HUES6 (cell line): Measurements from ENCODE around the gene EXOC3L4.

Source experiments
- H3K27ac ChIP-seq: 2 replicates; pipeline ENCODE4 v1.7.0; 2013; ENCODE audit warnings: low read depth, mild to moderate bottlenecking, low read length, inconsistent platforms
- H3K27me3 ChIP-seq: 2 replicates; pipeline ENCODE4 v1.6.1; 2013; ENCODE audit warnings: low read length; ENCODE audit not compliant: control insufficient read depth, insufficient read depth
- H3K36me3 ChIP-seq: 2 replicates; pipeline ENCODE4 v1.6.1; 2013; ENCODE audit warnings: low read length; ENCODE audit not compliant: control insufficient read depth, insufficient read depth
- H3K4me1 ChIP-seq: 2 replicates; pipeline ENCODE4 v1.6.1; 2013; ENCODE audit warnings: low read length; ENCODE audit not compliant: control insufficient read depth, insufficient read depth
- H3K4me3 ChIP-seq: 2 replicates; pipeline ENCODE4 v1.5.1; 2013; ENCODE audit warnings: low read depth, low read length
- H3K9ac ChIP-seq: one replicate; pipeline ENCODE4 v1.6.1; 2013; ENCODE audit warnings: mild to moderate bottlenecking, low read length
- H3K9me3 ChIP-seq: 2 replicates; pipeline ENCODE4 v1.6.1; 2013; ENCODE audit warnings: low read depth, low read length; ENCODE audit not compliant: control insufficient read depth, insufficient read depth

The EXOC3L4 gene

GRCh38 chr14:103071544-103072251 is 22.8 kb upstream of the EXOC3L4 start:
- Histone ChIP-seq H3K27ac (no peak overlapping the region), H3K9ac (no peak overlapping the region), H3K9me3 (no peaks in the 10 kb centered on the region), H3K4me3 (no peak overlapping the region), H3K27me3 (peaks cover 7% of the 10 kb centered on the region; the same call in 1 of the 2 replicates), H3K4me1 (peaks cover 8% of the 10 kb centered on the region; the same call in 1 of the 2 replicates), H3K36me3 (no peaks in the 10 kb centered on the region)

GRCh38 chr14:103072595-103073366 is 21.7 kb upstream of the EXOC3L4 start:
- H3K4me1 ChIP-seq = peaks cover 8% of the 10 kb centered on the region; the same call in 1 of the 2 replicates

GRCh38 chr14:103073367-103073875 is 21.1 kb upstream of the EXOC3L4 start:
- H3K4me3 ChIP-seq = no peak overlapping the region
- peaks cover 8% of the 10 kb centered on the region; the same call in 1 of the 2 replicates for H3K4me1 ChIP-seq
- H3K27ac ChIP-seq = no peak overlapping the region
- no peaks in the 10 kb centered on the region for H3K36me3 ChIP-seq
- peaks cover 7% of the 10 kb centered on the region; the same call in 1 of the 2 replicates for H3K27me3 ChIP-seq
- no peaks in the 10 kb centered on the region for H3K9me3 ChIP-seq
- no peak overlapping the region for H3K9ac ChIP-seq

More at GRCh38 chr14:103072595-103073366, 21.7 kb upstream of the EXOC3L4 start:
- H3K36me3 ChIP-seq = no peaks in the 10 kb centered on the region
- H3K9ac ChIP-seq = no peak overlapping the region
- no peak overlapping the region for H3K4me3 ChIP-seq
- no peaks in the 10 kb centered on the region for H3K9me3 ChIP-seq
- H3K27me3 ChIP-seq = peaks cover 7% of the 10 kb centered on the region; the same call in 1 of the 2 replicates
- H3K27ac ChIP-seq = no peak overlapping the region

- Histone ChIP-seq H3K9ac (no peak overlapping the region), H3K27me3 (peaks cover 10% of the 10 kb centered on the region), H3K27ac (no peak overlapping the region), H3K4me3 (no peak overlapping the region), H3K4me1 (peaks cover 8% of the 10 kb centered on the region; the same call in 1 of the 2 replicates), H3K9me3 (no peaks in the 10 kb centered on the region), H3K36me3 (no peaks in the 10 kb centered on the region)
These were observed 20.4 kb upstream of the EXOC3L4 start for GRCh38 chr14:103073876-103074728.

GRCh38 chr14:103074729-103075367 is 19.7 kb upstream of the EXOC3L4 start:
- no peaks in the 10 kb centered on the region for H3K36me3 ChIP-seq
- peaks cover 8% of the 10 kb centered on the region; the same call in 1 of the 2 replicates for H3K4me1 ChIP-seq
- H3K9me3 ChIP-seq = no peaks in the 10 kb centered on the region
- H3K9ac ChIP-seq = peak overlapping the region; percentile 31
- H3K27ac ChIP-seq = no peak overlapping the region
- H3K27me3 ChIP-seq = peaks cover 12% of the 10 kb centered on the region
- peak overlapping the region; percentile 76 for H3K4me3 ChIP-seq

GRCh38 chr14:103078420-103078749 is 16.1 kb upstream of the EXOC3L4 start:
- no peaks in the 10 kb centered on the region for H3K9me3 ChIP-seq
- H3K27ac ChIP-seq = no peak overlapping the region
- peaks cover 42% of the 10 kb centered on the region for H3K27me3 ChIP-seq
- H3K36me3 ChIP-seq = no peaks in the 10 kb centered on the region
- peaks cover 8% of the 10 kb centered on the region; the same call in 1 of the 2 replicates for H3K4me1 ChIP-seq
- no peak overlapping the region for H3K4me3 ChIP-seq
- H3K9ac ChIP-seq = no peak overlapping the region

GRCh38 chr14:103078860-103079587 is 15.5 kb upstream of the EXOC3L4 start:
- H3K4me1 ChIP-seq = peaks cover 8% of the 10 kb centered on the region; the same call in 1 of the 2 replicates
- H3K27me3 ChIP-seq = peaks cover 48% of the 10 kb centered on the region
- H3K4me3 ChIP-seq = no peak overlapping the region
- H3K9ac ChIP-seq = no peak overlapping the region
- no peak overlapping the region for H3K27ac ChIP-seq
- no peaks in the 10 kb centered on the region for H3K36me3 ChIP-seq
- H3K9me3 ChIP-seq = no peaks in the 10 kb centered on the region

- H3K9ac ChIP-seq = no peak overlapping the region
- H3K36me3 ChIP-seq = no peaks in the 10 kb centered on the region
- no peak overlapping the region for H3K4me3 ChIP-seq
- H3K9me3 ChIP-seq = no peaks in the 10 kb centered on the region
- H3K4me1 ChIP-seq = peaks cover 2% of the 10 kb centered on the region; the same call in 1 of the 2 replicates
- H3K27ac ChIP-seq = no peak overlapping the region
- peaks cover 57% of the 10 kb centered on the region for H3K27me3 ChIP-seq
These were observed 12.6 kb upstream of the EXOC3L4 start for GRCh38 chr14:103081951-103082350.

- Histone ChIP-seq H3K9me3 (no peaks in the 10 kb centered on the region), H3K4me3 (peak within 1 kb of the TSS; percentile 47), H3K4me1 (peaks cover 2% of the 10 kb centered on the region; the same call in 1 of the 2 replicates), H3K27ac (no peak within 1 kb of the TSS), H3K36me3 (no peaks in the 10 kb centered on the region), H3K9ac (no peak within 1 kb of the TSS), H3K27me3 (peaks cover 52% of the 10 kb centered on the region)
These were observed 10.3 kb upstream of the EXOC3L4 start, which contains the start of gene LBHD2 for GRCh38 chr14:103084021-103084919. Gene LBHD2, plus strand, starts transcription at chr14:103084210. Its CDS starts 1,803 bp downstream, at chr14:103086013.
